Heart left ventricle (tissue), 13 donors: ENCODE results near the gene SYNGR1.

Source experiments
- POLR2A ChIP-seq, 2 donors: fragments of 450-650 bp; IDR thresholded peaks; one replicate each; pipeline ENCODE4 v1.6.1; 2017; ENCODE audit warnings: antibody characterized with exemption in 2 of 2, mild to moderate bottlenecking in 2 of 2, moderate library complexity in 2 of 2
- TF ChIP-seq, protein P1 (sequence below), 12 donors: fragments of 200-600 bp; sonication (generic) in 4 of 12; IDR thresholded peaks; one replicate each; pipeline versions ENCODE4 v1.5.0 to v1.8.0; 2018 to 2022; ENCODE audit warnings: antibody characterized with exemption in 12 of 12, mild to moderate bottlenecking in 5 of 12
- donor health status: ischemic (EF 13 %, LVEDD 7.1; RV severe dilation, severe dysfunction).
- donor health status: DM: no; HTN: yes; CAD: no.
- donor health status: DM: no; HTN: no; CAD: no.
- donor health status: ischemic (EF 25% LVEDD 6.9; RV normal size, moderate dysfunction).
- donor health status: ischemic (EF 25% LVEDD 5.7; RV mildly dilated, moderate dysfunction).
- donor health status: ischemic (EF 35%, LVEDD 5.7; RV mildly dilated, moderate dysfunction).
- donor health status: nonischemic (EF 11% LVEDD 7.7; RV severe dilation, severe dysfunction).
- donor health status: DM: yes; HTN: yes; CAD: no.
- donor health status: PGD.
- donor health status: ischemic (EF 29% LVEDD 5.4; RV normal size, mild dysfunction).
- donor health status: nonischemic (EF 23%, LVEDD 6.1; RV moderate dilation, normal function).

DNA sequence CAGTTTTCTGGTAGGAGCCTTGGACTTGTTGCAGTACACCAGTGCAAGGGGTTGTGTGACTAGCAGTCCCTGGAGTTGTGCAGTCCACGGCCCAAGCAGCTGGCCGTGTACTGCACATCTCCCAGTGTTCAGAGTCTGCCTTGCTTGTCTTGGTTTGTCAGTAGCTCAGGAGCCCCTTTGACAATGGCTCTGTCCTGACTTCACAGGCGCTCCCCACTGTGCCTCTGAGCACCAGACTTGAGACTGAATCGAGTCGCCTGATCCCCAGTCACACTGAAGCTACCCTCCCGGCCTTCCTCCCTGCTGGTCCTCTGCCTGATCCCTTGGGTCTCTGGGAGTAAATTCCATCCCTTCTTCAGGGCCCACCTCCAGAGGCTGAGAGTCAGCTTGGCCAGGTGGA is 19.4 kb downstream of the SYNGR1 start:
- TF ChIP-seq, protein P1, sequence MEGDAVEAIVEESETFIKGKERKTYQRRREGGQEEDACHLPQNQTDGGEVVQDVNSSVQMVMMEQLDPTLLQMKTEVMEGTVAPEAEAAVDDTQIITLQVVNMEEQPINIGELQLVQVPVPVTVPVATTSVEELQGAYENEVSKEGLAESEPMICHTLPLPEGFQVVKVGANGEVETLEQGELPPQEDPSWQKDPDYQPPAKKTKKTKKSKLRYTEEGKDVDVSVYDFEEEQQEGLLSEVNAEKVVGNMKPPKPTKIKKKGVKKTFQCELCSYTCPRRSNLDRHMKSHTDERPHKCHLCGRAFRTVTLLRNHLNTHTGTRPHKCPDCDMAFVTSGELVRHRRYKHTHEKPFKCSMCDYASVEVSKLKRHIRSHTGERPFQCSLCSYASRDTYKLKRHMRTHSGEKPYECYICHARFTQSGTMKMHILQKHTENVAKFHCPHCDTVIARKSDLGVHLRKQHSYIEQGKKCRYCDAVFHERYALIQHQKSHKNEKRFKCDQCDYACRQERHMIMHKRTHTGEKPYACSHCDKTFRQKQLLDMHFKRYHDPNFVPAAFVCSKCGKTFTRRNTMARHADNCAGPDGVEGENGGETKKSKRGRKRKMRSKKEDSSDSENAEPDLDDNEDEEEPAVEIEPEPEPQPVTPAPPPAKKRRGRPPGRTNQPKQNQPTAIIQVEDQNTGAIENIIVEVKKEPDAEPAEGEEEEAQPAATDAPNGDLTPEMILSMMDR (IDR thresholded peaks at IDR 0.05) = no peak
- TF ChIP-seq POLR2A (IDR thresholded peaks at IDR 0.05) = no peak
